HepG2 (cell line): ENCODE measurements around the gene ST8SIA2. TPM values are rescaled to one million over a fixed set of nuclear protein-coding genes. Genes with fewer than 3 reads are reported as not detected.

ENCODE experiments used
- DMTF1 ChIP-seq: sonication (generic); formaldehyde crosslinking; IDR thresholded peaks from 2 replicates; pipeline ENCODE4 v1.4.0; 2020; ENCODE audit warnings: mild to moderate bottlenecking, missing genetic modification reagents
- FOSL1 ChIP-seq: sonication (generic); formaldehyde crosslinking; IDR thresholded peaks from 2 replicates; pipeline ENCODE4 v1.9.0; 2021; ENCODE audit warnings: missing genetic modification reagents, borderline replicate concordance
- FOXA3 ChIP-seq: IDR thresholded peaks from 2 replicates; pipeline ENCODE4 v1.6.1; 2016; ENCODE audit warnings: missing genetic modification reagents, missing compliant biosample characterization
- HNF1B ChIP-seq: sonication (generic); formaldehyde crosslinking; IDR thresholded peaks from 2 replicates; pipeline ENCODE4 v1.5.1; 2020; ENCODE audit warnings: mild to moderate bottlenecking, moderate library complexity, missing genetic modification reagents
- NBN ChIP-seq: fragments of 450-650 bp; conservative IDR thresholded peaks from 2 replicates; pipeline ENCODE4 v1.6.1; 2017
- SNAPC5 ChIP-seq: sonication (generic); formaldehyde crosslinking; IDR thresholded peaks from 2 replicates; pipeline ENCODE4 v1.8.1; 2023; ENCODE audit warnings: mild to moderate bottlenecking, missing genetic modification reagents, borderline replicate concordance
- SP1 ChIP-seq, 2 experiments: fragments of 450-650 bp in 1 of 2; sonication (generic) in 1 of 2; formaldehyde crosslinking in 1 of 2; IDR thresholded peaks; 2 replicates each; pipeline versions ENCODE4 v1.4.0 to v1.6.1; 2016 to 2020; ENCODE audit warnings: missing genetic modification reagents in 1 of 2
- TIGD3 ChIP-seq: sonication (generic); formaldehyde crosslinking; IDR thresholded peaks from 2 replicates; pipeline ENCODE4 v1.5.1; 2020; ENCODE audit warnings: mild to moderate bottlenecking, missing genetic modification reagents, borderline replicate concordance
- U2AF2 ChIP-seq: fragments of 200-400 bp; formaldehyde crosslinking; IDR thresholded peaks from 2 replicates; pipeline ENCODE4 v1.6.1; 2017; ENCODE audit warnings: low read depth, mild to moderate bottlenecking, low read length
- ZBTB21 ChIP-seq: sonication (generic); formaldehyde crosslinking; IDR thresholded peaks from 2 replicates; pipeline ENCODE4 v1.4.0; 2020; ENCODE audit warnings: missing genetic modification reagents
- ZNF280D ChIP-seq: sonication (generic); formaldehyde crosslinking; IDR thresholded peaks from 2 replicates; pipeline ENCODE4 v1.5.1; 2020; ENCODE audit warnings: mild to moderate bottlenecking, missing genetic modification reagents
- ZNF326 ChIP-seq: sonication (generic); formaldehyde crosslinking; IDR thresholded peaks from 2 replicates; pipeline ENCODE4 v1.4.0; 2020; ENCODE audit warnings: missing genetic modification reagents, borderline replicate concordance
- polyA plus RNA-seq, 8 experiments: library from polyadenylated mRNA; depleted of rRNA in 3 of 8; stranded (reverse) in 7 of 8; unstranded in 1 of 8; fragments of >200 nt; fragmentation: Illumina TruSeq in 4 of 8; extraction: Trizol in 4 of 8; gene quantifications; 2 replicates each; pipeline versions ENCODE4 v1.2.1 to v1.2.3, GENCODE V29; 2011 to 2016; ENCODE audit warnings: low read depth in 4 of 8, missing spikeins in 1 of 8, mixed read lengths in 1 of 8; ENCODE audit not compliant: insufficient read depth in 1 of 8
- total RNA-seq, 5 experiments: library from RNA; depleted of rRNA; stranded (reverse); fragments of >200 nt; fragmentation: Illumina TruSeq; extraction: Trizol; gene quantifications; 2 replicates each; pipeline ENCODE4 v1.2.3, GENCODE V29; 2016; ENCODE audit warnings: low read depth in 1 of 5

Gene ST8SIA2
- total and polyA plus RNA-seq, 2 of the 13 experiments (the other 11 are each of a cell fraction or from before 2014, with no cell fraction given): not detected

GRCh38 chr15:92365084-92365483 lies 28.6 kb upstream of the ST8SIA2 start (continued):
- no peak for TF ChIP-seq SP1 (IDR thresholded peaks at IDR 0.05)
- TF ChIP-seq SP1 (CRISPR knock-in tag; IDR thresholded peaks at IDR 0.05): no peak
- no peak for TF ChIP-seq ZNF280D
- TF ChIP-seq ZNF326 (CRISPR knock-in tag): no peak
- TF ChIP-seq ZBTB21 (CRISPR knock-in tag): no peak
- TF ChIP-seq FOSL1 (CRISPR knock-in tag): peak; percentile 53; the same call in 1 of the 2 replicates
- no peak for TF ChIP-seq U2AF2
- no peak for TF ChIP-seq SNAPC5 (CRISPR knock-in tag)
- TF ChIP-seq FOXA3 (CRISPR knock-in tag): no peak
- no peak for TF ChIP-seq HNF1B
- TF ChIP-seq NBN: no peak
- no peak for TF ChIP-seq DMTF1 (CRISPR knock-in tag)
- no peak for TF ChIP-seq TIGD3 (CRISPR knock-in tag)
